Body of pancreas (tissue), 4 donors: ENCODE measurements around the gene ATP10A. TPM values are rescaled to one million over a fixed set of nuclear protein-coding genes. Genes with fewer than 3 reads are reported as not detected.
A peak's percentile ranks its signal among the peaks of the same experiment; 100 is the strongest.

Source experiments
- ATAC-seq: fragments of 150-250 bp; one replicate; pipeline ENCODE4 v1.9.1; 2016
- DNase-seq, 4 donors: peaks; one replicate each; pipeline ENCODE4 v3.0.0-alpha.2; 2019
- H3K27ac ChIP-seq, 4 donors: fragments of 200-600 bp; sonication (generic); 1 replicate in 3 of 4; 2 replicates in 1 of 4; pipeline versions ENCODE4 v1.5.1 to v1.6.1; 2016 to 2019; ENCODE audit warnings: mild to moderate bottlenecking in 1 of 4, mixed read lengths in 1 of 4, moderate library complexity in 1 of 4
- H3K27me3 ChIP-seq, 2 donors: fragments of 200-600 bp; sonication (generic); one replicate each; pipeline ENCODE4 v1.6.0; 2016; ENCODE audit warnings: mild to moderate bottlenecking in 1 of 2
- H3K36me3 ChIP-seq, 2 donors: fragments of 200-600 bp; sonication (generic); replicated peaks in 1 of 2; 2 replicates each; pipeline ENCODE4 v1.5.1; 2016; ENCODE audit warnings: low read depth in 2 of 2; ENCODE audit not compliant: insufficient read depth in 1 of 2
- H3K4me1 ChIP-seq: fragments of 200-600 bp; sonication (generic); one replicate; pipeline ENCODE4 v1.6.0; 2016
- H3K4me3 ChIP-seq, 2 donors: fragments of 200-600 bp; sonication (generic); 1 replicate in 1 of 2; 2 replicates in 1 of 2; pipeline ENCODE4 v1.5.1; 2016 to 2019
- H3K9me3 ChIP-seq, 3 donors: fragments of 200-600 bp; sonication (generic); 1 replicate in 2 of 3; 2 replicates in 1 of 3; pipeline ENCODE4 v1.5.1; 2016
- POLR2A ChIP-seq, 3 donors: fragments of 450-650 bp; IDR thresholded peaks; one replicate each; pipeline ENCODE4 v1.6.1; 2016; ENCODE audit warnings: antibody characterized with exemption in 3 of 3, mild to moderate bottlenecking in 2 of 3
- WGBS, 2 donors: methylation state at CpG; one replicate each; pipeline ENCODE4 v1.1.5; 2017; 5-methylcytosine and 5-hydroxymethylcytosine counted together
- intact Hi-C: fragments of 100-400 bp; cut with DNase I; formaldehyde crosslinking; loops from one replicate; pipeline ENCODE4 v1.15.1; 2023
- total RNA-seq, 2 donors: library from RNA; depleted of rRNA; stranded (reverse); fragments of >200 nt; gene quantifications; one replicate each; pipeline ENCODE4 v1.1.0, GENCODE V29; 2016
- TF ChIP-seq, protein P1 (sequence below), 7 experiments: fragments of 450-650 bp in 4 of 7; fragments of 200-600 bp in 3 of 7; sonication (generic) in 3 of 7; IDR thresholded peaks; one replicate each; pipeline ENCODE4 v1.5.1; 2016 to 2019; ENCODE audit warnings: antibody characterized with exemption in 7 of 7

Gene ATP10A
- total RNA-seq, 2 donors from 2014 or later = 1.3 to 2.0 TPM

DNA sequence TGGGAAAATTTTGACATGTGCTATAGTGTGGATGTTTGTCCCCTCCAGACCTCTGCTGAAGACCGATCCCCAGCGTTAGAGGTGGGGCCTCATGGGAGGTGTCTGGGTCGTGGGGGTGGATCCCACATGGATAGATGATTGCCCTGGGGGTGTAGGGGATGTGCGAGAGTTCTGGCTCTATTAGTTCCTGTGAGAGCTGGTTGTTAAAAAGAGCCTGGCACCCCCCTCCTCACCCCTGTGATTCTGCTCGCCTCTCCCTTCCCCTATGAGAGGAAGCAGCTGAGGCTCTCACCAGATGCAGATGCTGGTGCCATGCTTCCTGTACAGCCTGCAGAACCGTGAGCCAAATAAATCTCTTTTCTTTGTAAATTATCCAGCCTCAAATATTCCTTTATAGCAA lies 67.4 kb downstream of the ATP10A start:
- intact Hi-C loops = no loop called here
- H3K27ac ChIP-seq = no peak overlapping the region
- no peak overlapping the region for H3K4me3 ChIP-seq
- DNase-seq (no peak), ATAC-seq (no peak)
- H3K27me3 ChIP-seq = no peaks in the 10 kb centered on the region
- TF ChIP-seq POLR2A (IDR thresholded peaks at IDR 0.05) = no peak
- TF ChIP-seq, protein P1, sequence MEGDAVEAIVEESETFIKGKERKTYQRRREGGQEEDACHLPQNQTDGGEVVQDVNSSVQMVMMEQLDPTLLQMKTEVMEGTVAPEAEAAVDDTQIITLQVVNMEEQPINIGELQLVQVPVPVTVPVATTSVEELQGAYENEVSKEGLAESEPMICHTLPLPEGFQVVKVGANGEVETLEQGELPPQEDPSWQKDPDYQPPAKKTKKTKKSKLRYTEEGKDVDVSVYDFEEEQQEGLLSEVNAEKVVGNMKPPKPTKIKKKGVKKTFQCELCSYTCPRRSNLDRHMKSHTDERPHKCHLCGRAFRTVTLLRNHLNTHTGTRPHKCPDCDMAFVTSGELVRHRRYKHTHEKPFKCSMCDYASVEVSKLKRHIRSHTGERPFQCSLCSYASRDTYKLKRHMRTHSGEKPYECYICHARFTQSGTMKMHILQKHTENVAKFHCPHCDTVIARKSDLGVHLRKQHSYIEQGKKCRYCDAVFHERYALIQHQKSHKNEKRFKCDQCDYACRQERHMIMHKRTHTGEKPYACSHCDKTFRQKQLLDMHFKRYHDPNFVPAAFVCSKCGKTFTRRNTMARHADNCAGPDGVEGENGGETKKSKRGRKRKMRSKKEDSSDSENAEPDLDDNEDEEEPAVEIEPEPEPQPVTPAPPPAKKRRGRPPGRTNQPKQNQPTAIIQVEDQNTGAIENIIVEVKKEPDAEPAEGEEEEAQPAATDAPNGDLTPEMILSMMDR (IDR thresholded peaks at IDR 0.05) = no peak
- no peaks in the 10 kb centered on the region for H3K36me3 ChIP-seq
- 47 to 56% methylated on average over 5 to 6 of the region's 6 CpGs for WGBS, 2 donors
- H3K4me1 ChIP-seq = no peaks in the 10 kb centered on the region
- H3K9me3 ChIP-seq = no peaks in the 10 kb centered on the region

DNA sequence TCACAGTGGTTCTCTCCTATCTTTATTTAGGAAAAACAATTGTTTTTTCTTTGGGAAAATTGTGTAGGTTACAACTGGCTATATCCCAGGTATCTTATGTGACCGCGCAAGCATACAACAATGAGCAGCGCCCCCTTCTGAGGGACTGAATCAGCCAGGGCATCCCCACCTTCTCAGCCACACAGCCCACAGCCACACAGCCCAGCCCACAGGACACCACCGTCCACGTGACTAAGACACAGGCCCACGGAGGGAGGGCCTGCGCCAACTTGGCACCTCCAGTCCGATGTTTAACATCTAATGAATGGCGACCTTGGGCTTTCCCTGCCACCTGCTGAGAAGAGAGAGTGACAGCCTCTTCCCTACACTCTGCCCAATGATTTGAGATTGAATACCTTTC lies 68.1 kb downstream of the ATP10A start:
- TF ChIP-seq, protein P1 (IDR thresholded peaks at IDR 0.05) = no peak
- no peak for TF ChIP-seq POLR2A (IDR thresholded peaks at IDR 0.05)
- H3K4me1 ChIP-seq = no peaks in the 10 kb centered on the region
- H3K9me3 ChIP-seq = no peaks in the 10 kb centered on the region
- no peaks in the 10 kb centered on the region for H3K36me3 ChIP-seq
- intact Hi-C loops = no loop called here
- DNase-seq (no peak), ATAC-seq (no peak)
- no peaks in the 10 kb centered on the region for H3K27me3 ChIP-seq
- H3K27ac ChIP-seq = no peak overlapping the region
- no peak overlapping the region for H3K4me3 ChIP-seq
- 45 to 59% methylated on average over 8 to 9 of the region's 9 CpGs for whole genome bisulfite sequencing, 2 donors

DNA sequence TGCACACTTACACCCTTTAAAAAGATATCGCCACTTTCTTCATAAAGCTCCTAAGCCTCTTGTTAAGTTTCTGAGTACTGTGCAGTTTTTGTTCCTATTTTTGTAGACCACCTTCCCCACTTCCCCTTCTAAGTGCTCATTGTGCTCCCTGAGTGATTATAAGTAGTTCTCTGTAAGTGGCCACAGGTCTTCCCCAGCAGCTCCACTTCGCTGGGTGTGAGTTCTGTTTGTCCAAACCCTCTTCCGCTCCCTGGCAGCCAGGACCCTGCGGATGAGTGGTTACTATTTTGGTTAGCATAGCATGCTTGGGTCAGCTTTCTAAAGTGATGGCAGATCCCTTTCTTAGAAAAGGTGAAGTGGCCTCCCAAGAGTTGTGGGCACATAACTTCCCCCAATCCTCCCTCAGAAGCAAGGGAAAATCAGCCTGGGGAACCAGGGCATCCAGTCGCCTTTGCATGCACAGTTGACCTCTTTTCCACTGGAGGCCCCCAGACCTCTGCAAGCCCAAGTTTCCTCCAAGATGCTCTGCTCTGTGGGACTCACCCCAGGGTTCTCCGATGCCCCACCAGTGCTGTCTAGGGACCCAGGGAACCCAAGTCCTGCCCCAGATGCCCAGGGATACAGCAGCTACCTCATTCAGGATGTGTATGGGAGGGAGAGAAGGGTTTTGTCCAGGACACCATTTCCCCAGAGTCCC lies 69.6 kb downstream of the ATP10A start:
- Histone ChIP-seq H3K36me3 (no peaks in the 10 kb centered on the region), H3K9me3 (no peaks in the 10 kb centered on the region), H3K27ac (no peak overlapping the region), H3K27me3 (no peaks in the 10 kb centered on the region), H3K4me1 (no peaks in the 10 kb centered on the region), H3K4me3 (no peak overlapping the region)
- TF ChIP-seq, protein P1 (IDR thresholded peaks at IDR 0.05) = no peak
- no peak for TF ChIP-seq POLR2A (IDR thresholded peaks at IDR 0.05)
- no peak for ATAC-seq
- peak in 1 of 4 donors; percentile 48 for DNase-seq
- intact Hi-C loops = no loop called here
- 67 to 72% methylated on average over 6 of the region's 6 CpGs for WGBS, 2 donors

DNA sequence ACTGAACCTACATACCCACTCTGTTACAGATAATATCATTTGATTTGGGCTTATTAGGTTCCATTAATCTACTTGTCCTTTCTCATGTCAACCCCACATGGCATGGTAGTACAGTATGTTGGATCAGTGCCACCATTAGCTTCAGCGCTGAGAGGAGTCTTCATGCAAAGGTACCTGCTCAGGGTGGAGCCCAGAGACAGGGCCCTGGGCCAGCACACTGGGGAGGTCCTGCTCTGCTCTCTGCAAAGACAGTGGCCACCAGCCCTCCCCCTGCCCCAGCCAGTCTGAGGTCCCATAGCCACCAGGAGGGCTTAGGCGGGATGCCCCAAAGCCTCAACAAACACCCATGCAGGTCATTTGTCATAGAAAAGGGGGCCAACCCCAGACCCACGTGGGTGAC lies 71.0 kb downstream of the ATP10A start:
- WGBS, 2 donors = 41 to 46% methylated on average over 3 of the region's 3 CpGs
- no peaks in the 10 kb centered on the region for H3K9me3 ChIP-seq
- H3K4me1 ChIP-seq = no peaks in the 10 kb centered on the region
- TF ChIP-seq, protein P1 (IDR thresholded peaks at IDR 0.05) = no peak
- no peak for TF ChIP-seq POLR2A (IDR thresholded peaks at IDR 0.05)
- H3K27ac ChIP-seq = no peak overlapping the region
- ATAC-seq (no peak), DNase-seq (peak in 1 of 4 donors; percentile 5)
- no peak overlapping the region for H3K4me3 ChIP-seq
- H3K36me3 ChIP-seq = no peaks in the 10 kb centered on the region
- H3K27me3 ChIP-seq = no peaks in the 10 kb centered on the region
- intact Hi-C loops = no loop called here
